GM23248 (cell line): Measurements from ENCODE around the gene ZFPM1.

Experiments used
- EZH2 ChIP-seq: fragments of 200-600 bp; sonication (generic); IDR thresholded peaks from 2 replicates; pipeline ENCODE4 v1.6.1; 2018; ENCODE audit warnings: antibody characterized with exemption, mild to moderate bottlenecking; ENCODE audit not compliant: insufficient read depth, poor library complexity, severe bottlenecking
- EZH2phosphoT487 ChIP-seq: fragments of 200-600 bp; sonication (generic); IDR thresholded peaks from 2 replicates; pipeline ENCODE4 v1.6.1; 2018; ENCODE audit warnings: antibody characterized with exemption, moderate library complexity, mild to moderate bottlenecking, low read depth; ENCODE audit not compliant: insufficient read depth

DNA sequence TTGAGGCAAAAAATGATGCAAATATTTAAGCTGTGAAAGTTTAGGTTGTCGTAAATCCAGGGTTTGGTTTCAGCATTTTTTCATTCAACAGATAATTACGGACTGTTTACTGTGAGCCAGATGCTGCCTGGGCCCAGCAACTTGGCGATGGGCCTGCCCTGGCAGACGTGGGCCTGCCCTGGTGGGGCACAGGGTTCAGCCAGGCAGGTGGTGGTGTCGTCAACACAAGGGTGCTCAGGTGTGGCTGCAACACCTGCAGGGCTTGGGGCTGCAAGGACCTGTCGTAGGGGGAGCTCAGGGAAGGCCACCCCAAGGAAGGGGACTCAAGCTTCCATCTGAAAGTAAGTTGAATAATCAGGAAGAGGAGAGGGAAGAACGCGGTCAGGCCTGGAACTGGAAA, 132.2 kb downstream of the ZFPM1 start:
- no peak for TF ChIP-seq EZH2
- TF ChIP-seq EZH2phosphoT487: no peak
